Fibroblast of skin of right quadriceps (primary cell): ENCODE measurements around the gene RUVBL1.

Experiments
- DNase-seq: peaks from one replicate; pipeline ENCODE4 v3.0.0-alpha.2; 2013

Gene RUVBL1

GRCh38 chr3:128131897-128132646, 8.5 kb upstream of the RUVBL1 start:
- DNase-seq: no peak

DNA sequence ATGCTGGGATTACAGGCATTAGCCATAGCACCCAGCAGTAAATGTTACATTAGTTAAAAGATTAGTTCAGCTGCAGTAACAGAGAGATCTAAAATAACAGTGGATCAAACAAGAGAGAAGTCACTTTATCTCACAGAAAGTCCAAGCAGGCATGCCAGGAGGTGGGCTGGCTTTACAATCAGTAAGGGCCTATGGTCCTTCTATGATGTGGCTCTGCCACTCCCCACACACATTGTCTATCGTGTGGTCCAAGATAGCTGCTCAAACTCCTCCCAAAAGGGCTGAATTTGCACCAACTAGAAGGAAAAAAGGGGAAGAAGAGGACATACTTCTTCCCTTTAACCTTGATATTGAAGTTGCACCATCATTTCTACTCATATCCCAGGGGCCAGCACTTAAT, 4.6 kb upstream of the RUVBL1 start:
- no peak for DNase-seq

DNA sequence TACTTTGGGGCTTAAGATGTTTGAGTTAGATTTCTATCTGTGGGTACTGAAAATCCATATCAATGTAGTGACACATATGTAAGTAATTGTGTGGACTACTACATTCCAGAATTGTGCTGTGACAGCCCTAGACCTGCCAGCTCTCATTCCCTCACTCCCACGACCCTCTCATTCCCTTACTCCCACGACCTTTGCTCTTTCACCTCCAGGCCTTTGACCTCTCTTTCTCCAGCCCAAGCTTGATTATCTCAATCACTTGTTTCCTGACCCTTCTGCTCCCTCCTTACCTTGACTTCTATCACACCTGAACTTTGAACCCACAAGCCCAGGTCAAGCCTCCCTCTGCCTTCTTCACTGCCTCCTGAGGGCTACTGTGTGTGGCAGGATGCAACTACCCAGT, 3.6 kb upstream of the RUVBL1 start:
- DNase-seq: no peak

DNA sequence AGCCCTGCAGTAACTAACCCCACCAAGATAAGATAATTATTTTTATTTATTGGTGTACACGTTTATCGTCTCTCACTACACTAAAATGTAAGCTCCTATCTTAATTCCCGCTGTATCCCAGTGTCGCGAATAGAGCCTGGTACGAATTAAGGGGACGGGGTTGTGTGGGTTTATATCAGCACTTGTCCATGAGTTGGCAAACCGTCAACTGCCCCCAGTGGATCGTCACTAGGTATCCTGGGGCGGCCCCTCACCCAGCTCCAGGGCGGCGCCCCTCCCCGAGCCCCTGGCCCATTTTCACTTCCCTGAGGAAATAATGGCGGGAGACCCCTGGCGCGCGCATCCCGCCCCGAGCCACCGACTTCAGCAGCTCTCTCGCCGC, 465 bp downstream of the RUVBL1 start:
- DNase-seq: no peak

GRCh38 chr3:128122013-128122412, 1.6 kb downstream of the RUVBL1 start:
- DNase-seq: no peak

DNA sequence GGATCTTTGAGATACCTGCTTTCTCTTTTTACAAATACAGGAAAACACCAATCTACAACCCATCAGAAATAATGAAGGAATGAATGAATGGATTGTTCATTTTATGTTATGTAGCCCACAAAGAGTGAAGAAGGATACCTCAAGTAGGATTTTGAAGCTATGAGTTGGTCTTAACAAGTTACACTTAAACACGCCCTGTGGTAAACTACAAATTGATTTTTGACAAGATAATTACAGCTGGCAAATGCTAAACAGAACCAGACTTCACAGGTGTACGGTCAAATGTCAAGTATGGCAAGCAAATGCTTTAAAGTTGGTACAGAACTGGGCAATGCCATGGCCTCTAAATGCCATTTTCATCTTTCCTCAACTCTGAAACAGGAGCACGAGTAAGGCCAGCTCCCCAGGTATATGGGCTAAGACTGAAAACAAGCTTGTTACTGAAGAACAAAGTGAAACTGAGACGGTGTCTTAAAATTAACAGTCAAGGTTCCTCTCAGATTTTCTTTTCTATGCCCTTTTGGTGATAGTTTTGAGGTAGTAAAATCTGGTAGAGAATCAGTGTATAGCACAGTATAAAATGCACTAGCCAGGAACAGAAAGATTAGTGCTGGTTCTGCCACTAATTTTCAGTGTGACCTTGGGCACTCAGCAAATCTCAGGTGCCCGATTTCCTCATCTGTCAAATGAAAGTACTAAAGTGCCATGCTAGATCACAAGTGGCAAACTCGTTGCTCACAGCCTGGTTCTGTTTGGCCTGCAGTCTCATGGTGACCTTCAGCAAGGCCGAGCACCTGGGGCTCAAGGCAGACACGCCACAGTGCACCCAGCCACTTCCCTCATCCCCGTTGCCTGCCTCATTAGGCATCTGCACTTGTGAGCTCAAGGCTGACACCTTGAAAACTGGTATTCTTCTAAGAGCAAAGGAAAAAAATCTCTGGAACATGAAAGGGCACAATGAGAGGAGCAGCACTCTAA, 9.5 kb downstream of the RUVBL1 start:
- no peak for DNase-seq

DNA sequence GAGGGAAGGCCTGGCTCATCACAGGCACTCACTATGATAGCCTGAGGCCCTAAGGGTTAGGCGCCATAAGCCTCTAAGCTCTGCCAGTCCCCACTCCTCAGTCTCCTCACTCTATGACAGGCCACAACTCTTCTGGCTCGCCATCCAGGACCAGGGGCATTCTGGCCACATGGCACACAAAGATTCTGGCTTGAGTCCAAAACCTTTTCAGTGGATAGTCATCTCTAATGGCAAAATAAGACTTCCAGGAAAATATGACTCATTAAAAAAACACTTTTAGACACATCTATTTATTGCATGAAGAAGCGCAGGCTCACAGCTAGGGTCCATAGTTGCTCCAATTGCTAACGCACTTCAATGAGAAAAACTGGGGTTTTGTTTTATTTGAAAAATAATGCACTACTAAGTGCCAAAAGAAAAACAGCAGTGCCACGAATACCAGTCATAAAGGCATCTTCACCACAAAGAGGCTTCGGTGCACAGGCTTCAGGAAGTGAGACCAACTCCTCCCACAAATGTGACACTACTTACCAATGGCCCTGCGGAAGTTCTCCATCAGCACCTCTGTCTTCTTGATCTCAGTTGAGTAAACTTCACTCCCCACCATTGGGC, 11.1 kb downstream of the RUVBL1 start:
- DNase-seq: peak; percentile 89

GRCh38 chr3:128111147-128111546, 12.5 kb downstream of the RUVBL1 start:
- DNase-seq: no peak

DNA sequence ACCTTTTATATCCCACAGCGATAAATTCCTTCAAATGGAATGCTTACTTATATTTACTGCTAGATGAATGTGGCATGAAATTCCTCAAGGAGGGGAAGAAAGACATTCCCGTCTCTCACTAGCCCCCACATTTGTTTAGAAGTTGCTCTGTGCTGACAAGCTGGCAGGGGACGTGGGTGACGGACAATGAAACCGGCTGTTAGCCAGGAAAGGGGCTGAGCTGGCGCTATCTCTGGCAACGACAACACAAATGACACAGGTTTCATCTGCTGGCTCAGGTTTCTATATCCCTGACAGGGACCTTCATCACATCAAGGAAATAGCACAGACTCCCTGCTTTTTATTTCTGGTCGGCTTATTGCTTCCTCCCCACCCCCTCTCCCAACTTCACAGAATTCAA, 15.8 kb downstream of the RUVBL1 start:
- DNase-seq: no peak

DNA sequence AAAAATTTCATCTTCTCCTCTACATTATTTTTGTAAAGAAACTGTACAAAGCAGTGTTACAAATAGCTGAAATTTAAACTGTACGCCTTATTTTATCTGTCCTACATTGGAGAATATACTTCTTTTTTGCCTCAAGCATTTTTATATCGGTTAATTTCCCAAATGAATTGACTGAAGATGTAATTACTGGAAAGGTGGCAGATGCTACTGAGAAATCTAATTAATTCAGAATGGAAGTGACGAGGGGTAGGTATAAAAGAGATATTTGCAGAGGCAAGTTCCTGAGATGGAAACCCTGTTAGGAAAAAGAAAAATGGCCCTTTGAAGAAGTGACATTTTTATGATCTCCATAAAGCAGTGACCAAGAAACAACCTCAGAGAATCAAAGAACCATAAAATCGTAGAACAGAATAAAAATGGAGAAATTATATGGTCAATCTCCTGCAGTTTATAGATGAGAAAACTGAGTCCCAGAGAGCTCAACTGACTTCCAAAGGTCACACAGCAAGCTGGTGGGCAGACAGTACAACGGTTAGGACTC, 20.4 kb downstream of the RUVBL1 start:
- no peak for DNase-seq

GRCh38 chr3:128100638-128101037, 23.0 kb downstream of the RUVBL1 start:
- no peak for DNase-seq

DNA sequence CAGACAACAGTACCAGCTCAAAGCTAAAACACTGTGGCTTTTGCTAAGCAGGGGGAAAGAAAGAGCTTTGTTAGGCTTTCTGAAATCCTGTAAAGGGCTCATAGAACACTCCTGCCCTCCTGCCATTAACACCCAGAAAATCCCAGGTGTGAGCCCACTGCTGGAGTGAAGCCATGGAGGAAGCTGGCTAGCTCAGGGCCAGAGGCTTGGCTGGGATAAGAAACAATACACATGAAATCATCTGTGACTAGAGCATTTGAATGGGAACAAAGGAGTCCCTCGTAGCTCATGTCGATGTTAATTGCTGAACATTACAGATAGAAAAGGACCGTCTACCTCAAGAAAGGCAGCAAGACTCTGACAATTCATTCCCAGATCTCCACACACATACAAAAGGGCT, 23.5 kb downstream of the RUVBL1 start:
- no peak for DNase-seq

GRCh38 chr3:128098234-128098633, 25.4 kb downstream of the RUVBL1 start:
- no peak for DNase-seq

GRCh38 chr3:128095222-128095703, 28.3 kb downstream of the RUVBL1 start:
- peak; percentile 70 for DNase-seq

DNA sequence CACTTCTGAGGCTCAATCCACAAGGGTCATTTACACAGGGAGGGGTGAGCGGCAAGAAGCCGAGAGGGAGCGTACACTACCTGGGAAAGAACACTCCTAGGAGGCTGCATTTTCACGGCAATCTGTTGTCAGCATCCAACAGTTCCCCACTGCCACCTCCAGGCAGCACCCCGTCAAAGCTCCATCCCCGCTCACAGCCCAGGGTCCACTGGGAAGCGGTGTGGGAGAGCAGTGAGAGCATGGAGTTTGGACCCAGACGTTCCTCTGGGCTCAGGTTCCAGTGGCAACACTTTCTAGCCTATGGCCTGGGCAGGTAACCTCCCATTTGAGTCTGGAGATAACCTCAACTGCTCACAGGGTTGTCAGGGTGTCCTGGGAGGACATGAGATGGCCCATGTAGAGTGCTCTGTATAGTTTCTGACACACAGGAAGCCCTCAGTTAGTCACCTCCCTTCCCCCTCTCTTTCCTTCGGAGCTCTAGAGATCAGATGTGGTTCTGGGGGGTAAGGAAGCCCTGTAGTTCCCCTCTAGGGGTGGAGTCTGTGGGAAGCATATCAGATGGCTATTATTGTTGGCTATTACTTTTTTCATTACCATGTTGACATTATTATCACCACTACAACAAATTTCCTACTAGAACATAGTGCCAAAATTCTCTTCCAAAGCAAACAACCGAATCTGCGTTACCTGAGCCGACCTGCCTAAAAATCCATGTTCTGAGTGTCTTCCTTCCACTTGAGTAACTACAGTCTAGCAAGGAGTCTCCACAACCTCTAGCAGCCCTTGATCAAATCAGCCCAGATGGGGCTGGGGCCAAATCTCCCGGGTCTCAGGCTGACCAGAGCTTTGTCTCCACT, 29.1 kb downstream of the RUVBL1 start:
- DNase-seq: peak; percentile 61

DNA sequence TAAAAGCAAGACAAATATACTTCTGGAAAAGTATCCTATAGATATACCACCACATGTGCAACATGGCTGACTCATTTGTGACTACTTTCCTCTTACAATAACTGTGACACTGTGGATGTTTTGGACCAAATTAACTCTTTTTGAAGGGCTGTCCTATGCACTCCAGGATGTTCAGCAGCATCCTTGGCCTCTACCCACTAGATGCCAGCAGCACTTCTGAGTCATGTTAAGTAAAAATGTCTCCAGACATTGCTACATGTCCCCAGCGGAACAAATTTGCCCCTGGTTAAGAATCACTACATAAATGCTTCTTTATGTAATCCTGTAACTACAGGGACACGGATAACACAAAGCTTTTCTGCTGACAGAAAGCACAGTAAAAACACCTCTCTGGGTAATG, 32.0 kb downstream of the RUVBL1 start:
- DNase-seq: no peak

- no peak for DNase-seq
Measured at GRCh38 chr3:128089135-128089534, 34.5 kb downstream of the RUVBL1 start.

- DNase-seq: no peak
Measured at GRCh38 chr3:128084675-128085021, 39.0 kb downstream of the RUVBL1 start.

DNA sequence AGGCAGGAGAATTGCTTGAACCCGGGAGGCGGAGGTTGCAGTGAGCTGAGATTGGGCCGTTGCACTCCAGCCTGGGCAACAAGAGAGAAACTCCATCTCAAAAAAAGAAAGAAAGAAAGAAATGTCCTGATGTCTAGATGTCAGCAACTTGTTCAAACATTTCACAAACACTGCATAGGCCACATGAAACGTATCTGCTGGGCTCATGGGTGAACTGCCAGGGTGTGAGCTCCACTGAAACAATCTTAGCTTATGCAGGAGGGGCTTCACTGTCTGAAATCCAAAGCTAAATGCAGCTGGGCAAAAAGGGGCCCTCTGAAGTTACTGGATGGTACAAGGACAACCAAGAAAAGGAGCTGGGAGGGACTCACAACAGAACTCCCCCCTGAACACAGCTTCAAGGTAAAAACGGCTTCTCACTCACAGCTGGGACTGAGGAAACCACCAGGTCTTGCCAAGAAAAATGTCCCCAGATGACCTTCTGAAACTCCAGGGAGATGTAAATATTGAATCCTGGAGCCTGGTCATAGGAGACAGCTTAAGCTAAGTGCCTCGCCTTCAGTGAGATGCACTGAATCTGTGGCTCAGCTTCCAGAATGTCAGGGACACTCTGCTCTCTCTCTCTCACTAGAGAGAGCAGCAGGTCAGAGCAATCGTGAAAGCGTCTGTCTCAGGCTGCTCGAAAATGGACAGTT, 39.5 kb downstream of the RUVBL1 start:
- no peak for DNase-seq

- no peak for DNase-seq
Measured at GRCh38 chr3:128083396-128083795, 40.2 kb downstream of the RUVBL1 start.

GRCh38 chr3:128082546-128082945, 41.1 kb downstream of the RUVBL1 start:
- DNase-seq: no peak

- DNase-seq: peak; percentile 52
Measured at GRCh38 chr3:128081846-128082245, 41.8 kb downstream of the RUVBL1 start.
